ENCODE data around the gene CTR9.

GRCh38 chr11:10779086-10779485, 28.0 kb downstream of the CTR9 start:
- TF ChIP-seq POLR2A (IDR thresholded peaks at IDR 0.05; ENCODE audit: low read length): no peak
- no peak for TF ChIP-seq GATA1 (IDR thresholded peaks at IDR 0.05; ENCODE audit: low read depth, low read length)
